ENCODE measurements around the gene GARIN6. TPM values are rescaled to one million over a fixed set of nuclear protein-coding genes. Genes with fewer than 3 reads are reported as not detected.
"Not testable (repeated sequence)": the region's sequence is repeated elsewhere in the genome, so short reads cannot be mapped to it uniquely, and the experiment has no call there.

Gene GARIN6
- total RNA-seq, 1 experiment from 2014 or later, result not detected

- Histone ChIP-seq H4K20me1 (ENCODE audit: insufficient read depth, low read depth, low read length) (no peaks in the 10 kb centered on the region), H3K9ac (ENCODE audit: low read length) (no peak overlapping the region), H3K4me2 (ENCODE audit: low read depth, low read length, poor library complexity, severe bottlenecking) (no peak overlapping the region), H3K79me2 (ENCODE audit: low read length) (no peaks in the 10 kb centered on the region), H3K36me3 (ENCODE audit: insufficient read depth, low read length) (no peaks in the 10 kb centered on the region; the same call in 1 of the 2 replicates), H3K27ac (ENCODE audit: low read length) (peak overlapping the region; percentile 46; the same call in 1 of the 2 replicates), H3K4me3 (ENCODE audit: low read length) (no peak overlapping the region), H3K9me3 (ENCODE audit: low read length) (no peaks in the 10 kb centered on the region), H3K9me2 (replicated peaks; ENCODE audit: insufficient read depth, low read length) (no peaks in the 10 kb centered on the region), H3K27me3 (ENCODE audit: low read length) (no peaks in the 10 kb centered on the region), H3K4me1 (ENCODE audit: low read length) (peaks cover 41% of the 10 kb centered on the region), H2AFZ (ENCODE audit: low read length) (no peak overlapping the region)
- no peak for DNase-seq
Observed at GRCh38 chr12:99620159-99620479, 27.4 kb upstream of the GARIN6 start.

GRCh38 chr12:99624591-99624990 is 23.0 kb upstream of the GARIN6 start:
- not testable (repeated sequence) for H2AFZ ChIP-seq (ENCODE audit: low read length); H3K79me2 ChIP-seq (ENCODE audit: low read length); DNase-seq; H3K27me3 ChIP-seq (ENCODE audit: low read length); H3K27ac ChIP-seq (ENCODE audit: low read length); H3K36me3 ChIP-seq (ENCODE audit: insufficient read depth, low read length); H3K9ac ChIP-seq (ENCODE audit: low read length); H3K9me2 ChIP-seq (replicated peaks; ENCODE audit: insufficient read depth, low read length); H3K9me3 ChIP-seq (ENCODE audit: low read length); H3K4me2 ChIP-seq (ENCODE audit: low read depth, low read length, poor library complexity, severe bottlenecking); H3K4me3 ChIP-seq (ENCODE audit: low read length); H4K20me1 ChIP-seq (ENCODE audit: insufficient read depth, low read depth, low read length)
- H3K4me1 ChIP-seq (ENCODE audit: low read length), result peaks cover 57% of the 10 kb centered on the region

GRCh38 chr12:99627459-99627858 is 20.1 kb upstream of the GARIN6 start:
- Histone ChIP-seq H3K4me1 (ENCODE audit: low read length) (peaks cover 68% of the 10 kb centered on the region), H3K9ac (ENCODE audit: low read length) (peak overlapping the region; percentile 21), H3K36me3 (ENCODE audit: insufficient read depth, low read length) (no peaks in the 10 kb centered on the region; the same call in 1 of the 2 replicates), H3K9me2 (replicated peaks; ENCODE audit: insufficient read depth, low read length) (no peaks in the 10 kb centered on the region), H4K20me1 (ENCODE audit: insufficient read depth, low read depth, low read length) (no peaks in the 10 kb centered on the region), H3K79me2 (ENCODE audit: low read length) (no peaks in the 10 kb centered on the region), H3K27me3 (ENCODE audit: low read length) (no peaks in the 10 kb centered on the region), H3K4me2 (ENCODE audit: low read depth, low read length, poor library complexity, severe bottlenecking) (peak overlapping the region; percentile 53), H2AFZ (ENCODE audit: low read length) (0 out of 2 replicates have a peak overlapping the region, but pooled peaks have one; percentile 16), H3K27ac (ENCODE audit: low read length) (peak overlapping the region; percentile 79), H3K4me3 (ENCODE audit: low read length) (peak overlapping the region; percentile 10), H3K9me3 (ENCODE audit: low read length) (no peaks in the 10 kb centered on the region)
- peak; percentile 58 for DNase-seq

- DNase-seq, result no peak
- peaks cover 1% of the 10 kb centered on the region; the same call in 1 of the 2 replicates for H3K9me3 ChIP-seq (ENCODE audit: low read length)
- no peaks in the 10 kb centered on the region for H4K20me1 ChIP-seq (ENCODE audit: insufficient read depth, low read depth, low read length)
- peaks cover 20% of the 10 kb centered on the region for H3K4me1 ChIP-seq (ENCODE audit: low read length)
- no peak overlapping the region for H3K4me2 ChIP-seq (ENCODE audit: low read depth, low read length, poor library complexity, severe bottlenecking)
- H3K9ac ChIP-seq (ENCODE audit: low read length), result no peak overlapping the region
- no peaks in the 10 kb centered on the region for H3K79me2 ChIP-seq (ENCODE audit: low read length)
- H3K27ac ChIP-seq (ENCODE audit: low read length), result no peak overlapping the region
- no peaks in the 10 kb centered on the region for H3K9me2 ChIP-seq (replicated peaks; ENCODE audit: insufficient read depth, low read length)
- no peaks in the 10 kb centered on the region for H3K27me3 ChIP-seq (ENCODE audit: low read length)
- no peak overlapping the region for H2AFZ ChIP-seq (ENCODE audit: low read length)
- no peaks in the 10 kb centered on the region for H3K36me3 ChIP-seq (ENCODE audit: insufficient read depth, low read length)
- H3K4me3 ChIP-seq (ENCODE audit: low read length), result no peak overlapping the region
Observed at GRCh38 chr12:99644629-99645028, 2.9 kb upstream of the GARIN6 start.

GRCh38 chr12:99648183-99648582 is 630 bp downstream of the GARIN6 start:
- Histone ChIP-seq H3K79me2 (ENCODE audit: low read length) (no peaks in the 10 kb centered on the region), H3K4me2 (ENCODE audit: low read depth, low read length, poor library complexity, severe bottlenecking) (no peak overlapping the region), H3K9ac (ENCODE audit: low read length) (no peak overlapping the region), H4K20me1 (ENCODE audit: insufficient read depth, low read depth, low read length) (no peaks in the 10 kb centered on the region), H3K9me3 (ENCODE audit: low read length) (no peaks in the 10 kb centered on the region), H3K4me3 (ENCODE audit: low read length) (no peak overlapping the region), H3K27me3 (ENCODE audit: low read length) (no peaks in the 10 kb centered on the region), H3K4me1 (ENCODE audit: low read length) (peaks cover 46% of the 10 kb centered on the region), H3K36me3 (ENCODE audit: insufficient read depth, low read length) (no peaks in the 10 kb centered on the region), H3K9me2 (replicated peaks; ENCODE audit: insufficient read depth, low read length) (no peaks in the 10 kb centered on the region), H3K27ac (ENCODE audit: low read length) (no peak overlapping the region), H2AFZ (ENCODE audit: low read length) (no peak overlapping the region)
- no peak for DNase-seq

- Histone ChIP-seq H3K4me2 (ENCODE audit: low read depth, low read length, poor library complexity, severe bottlenecking) (no peak overlapping the region), H3K36me3 (ENCODE audit: insufficient read depth, low read length) (no peaks in the 10 kb centered on the region; the same call in 1 of the 2 replicates), H3K79me2 (ENCODE audit: low read length) (no peaks in the 10 kb centered on the region), H4K20me1 (ENCODE audit: insufficient read depth, low read depth, low read length) (no peaks in the 10 kb centered on the region), H3K9me3 (ENCODE audit: low read length) (no peaks in the 10 kb centered on the region), H3K27me3 (ENCODE audit: low read length) (no peaks in the 10 kb centered on the region), H3K4me3 (ENCODE audit: low read length) (no peak overlapping the region), H2AFZ (ENCODE audit: low read length) (no peak overlapping the region), H3K9ac (ENCODE audit: low read length) (no peak overlapping the region), H3K27ac (ENCODE audit: low read length) (no peak overlapping the region), H3K9me2 (replicated peaks; ENCODE audit: insufficient read depth, low read length) (no peaks in the 10 kb centered on the region), H3K4me1 (ENCODE audit: low read length) (peaks cover 51% of the 10 kb centered on the region)
- DNase-seq, result no peak
Observed at GRCh38 chr12:99649551-99649950, 2.0 kb downstream of the GARIN6 start.

- no peaks in the 10 kb centered on the region for H3K79me2 ChIP-seq (ENCODE audit: low read length)
- no peaks in the 10 kb centered on the region; the same call in 1 of the 2 replicates for H3K36me3 ChIP-seq (ENCODE audit: insufficient read depth, low read length)
- H3K9me2 ChIP-seq (replicated peaks; ENCODE audit: insufficient read depth, low read length), result no peaks in the 10 kb centered on the region
- peak overlapping the region; percentile 47 for H3K9ac ChIP-seq (ENCODE audit: low read length)
- DNase-seq, result peak; percentile 80
- no peaks in the 10 kb centered on the region for H3K9me3 ChIP-seq (ENCODE audit: low read length)
- no peak overlapping the region for H3K4me3 ChIP-seq (ENCODE audit: low read length)
- H2AFZ ChIP-seq (ENCODE audit: low read length), result peak overlapping the region; percentile 45; the same call in 1 of the 2 replicates
- H3K4me1 ChIP-seq (ENCODE audit: low read length), result peaks cover 93% of the 10 kb centered on the region
- H3K27me3 ChIP-seq (ENCODE audit: low read length), result no peaks in the 10 kb centered on the region
- peak overlapping the region; percentile 91 for H3K27ac ChIP-seq (ENCODE audit: low read length)
- H3K4me2 ChIP-seq (ENCODE audit: low read depth, low read length, poor library complexity, severe bottlenecking), result peak overlapping the region; percentile 48
- no peaks in the 10 kb centered on the region for H4K20me1 ChIP-seq (ENCODE audit: insufficient read depth, low read depth, low read length)
Observed at GRCh38 chr12:99658671-99659349, 11.3 kb downstream of the GARIN6 start.

- H4K20me1 ChIP-seq (ENCODE audit: insufficient read depth, low read depth, low read length), result no peaks in the 10 kb centered on the region
- H3K4me1 ChIP-seq (ENCODE audit: low read length), result peaks cover 52% of the 10 kb centered on the region
- H2AFZ ChIP-seq (ENCODE audit: low read length), result peak overlapping the region; percentile 58
- peak overlapping the region; percentile 6; the same call in 1 of the 2 replicates for H3K9ac ChIP-seq (ENCODE audit: low read length)
- H3K36me3 ChIP-seq (ENCODE audit: insufficient read depth, low read length), result peaks cover 12% of the 10 kb centered on the region
- DNase-seq, result peak; percentile 77
- no peak overlapping the region for H3K4me3 ChIP-seq (ENCODE audit: low read length)
- H3K79me2 ChIP-seq (ENCODE audit: low read length), result no peaks in the 10 kb centered on the region
- peaks cover 10% of the 10 kb centered on the region for H3K9me3 ChIP-seq (ENCODE audit: low read length)
- peak overlapping the region; percentile 83 for H3K27ac ChIP-seq (ENCODE audit: low read length)
- H3K27me3 ChIP-seq (ENCODE audit: low read length), result no peaks in the 10 kb centered on the region
- H3K4me2 ChIP-seq (ENCODE audit: low read depth, low read length, poor library complexity, severe bottlenecking), result peak overlapping the region; percentile 44
- no peaks in the 10 kb centered on the region for H3K9me2 ChIP-seq (replicated peaks; ENCODE audit: insufficient read depth, low read length)
Observed at GRCh38 chr12:99670635-99671034, 23.1 kb downstream of the GARIN6 start.

Measured in Karpas-422 (cell line).